Osteoblast (primary cell): ENCODE measurements around the gene SIRPG. TPM values are rescaled to one million over a fixed set of nuclear protein-coding genes. Genes with fewer than 3 reads are reported as not detected.

ENCODE experiments used
- DNase-seq: peaks from one replicate; pipeline ENCODE4 v3.0.0; 2011; ENCODE audit warnings: low spot score, mixed read lengths; ENCODE audit not compliant: insufficient read length; ENCODE audit errors: missing footprints
- H2AFZ ChIP-seq: 2 replicates; pipeline ENCODE4 v1.6.0; 2011; ENCODE audit warnings: mild to moderate bottlenecking, low read length
- H3K27ac ChIP-seq: 2 replicates; pipeline ENCODE4 v1.5.1; 2011; ENCODE audit warnings: mild to moderate bottlenecking, low read depth, low read length, moderate library complexity
- H3K27me3 ChIP-seq: 2 replicates; pipeline ENCODE4 v1.6.0; 2012; ENCODE audit warnings: mild to moderate bottlenecking, control low read depth, inconsistent platforms, low read length, moderate library complexity; ENCODE audit not compliant: insufficient read depth
- H3K36me3 ChIP-seq: 2 replicates; pipeline ENCODE4 v1.5.1; 2011; ENCODE audit warnings: mild to moderate bottlenecking, low read length, control low read depth, moderate library complexity; ENCODE audit not compliant: insufficient read depth
- H3K4me1 ChIP-seq: 2 replicates; pipeline ENCODE4 v1.5.1; 2011; ENCODE audit warnings: mild to moderate bottlenecking, low read length, control low read depth, moderate library complexity; ENCODE audit not compliant: insufficient read depth
- H3K4me2 ChIP-seq: 2 replicates; pipeline ENCODE4 v1.6.0; 2011; ENCODE audit warnings: mild to moderate bottlenecking, low read length; ENCODE audit not compliant: insufficient read depth
- H3K4me3 ChIP-seq: fragments of 200-600 bp; sonication (generic); 3 replicates; pipeline ENCODE4 v1.5.1; 2012; ENCODE audit warnings: mild to moderate bottlenecking, low read length, inconsistent platforms; ENCODE audit not compliant: insufficient read depth
- H3K79me2 ChIP-seq: 2 replicates; pipeline ENCODE4 v1.6.0; 2012; ENCODE audit warnings: mild to moderate bottlenecking, low read length, control low read depth, inconsistent platforms; ENCODE audit not compliant: insufficient read depth
- H3K9me3 ChIP-seq: 2 replicates; pipeline ENCODE4 v1.5.1; 2011; ENCODE audit warnings: low read depth, low read length, control low read depth
- H4K20me1 ChIP-seq: 2 replicates; pipeline ENCODE4 v1.6.0; 2012; ENCODE audit warnings: mild to moderate bottlenecking, low read length, control low read depth; ENCODE audit not compliant: insufficient read depth
- CTCF ChIP-seq: IDR thresholded peaks from 2 replicates; pipeline ENCODE4 v1.5.1; 2011; ENCODE audit warnings: mild to moderate bottlenecking, low read depth, low read length, moderate library complexity; ENCODE audit errors: extremely low read depth
- total RNA-seq: library from RNA; depleted of rRNA; stranded (reverse); fragments of >200 nt; gene quantifications from 2 replicates; pipeline ENCODE4 v1.2.3, GENCODE V29; 2012

The SIRPG gene
- total RNA-seq, 1 donor: not detected

GRCh38 chr20:1632178-1632577 is 25.4 kb downstream of the SIRPG start:
- Histone ChIP-seq H2AFZ (no peak overlapping the region), H3K27me3 (peaks cover 12% of the 10 kb centered on the region), H3K4me1 (no peaks in the 10 kb centered on the region), H3K4me2 (no peak overlapping the region), H3K4me3 (no peak overlapping the region), H3K79me2 (no peaks in the 10 kb centered on the region), H3K9me3 (no peaks in the 10 kb centered on the region), H3K27ac (no peak overlapping the region), H3K36me3 (no peaks in the 10 kb centered on the region), H4K20me1 (no peaks in the 10 kb centered on the region)
- TF ChIP-seq CTCF: no peak
- DNase-seq: no peak

GRCh38 chr20:1631309-1632151 is 26.0 kb downstream of the SIRPG start:
- no peak overlapping the region for H3K4me2 ChIP-seq

GRCh38 chr20:1630186-1630585 is 27.4 kb downstream of the SIRPG start:
- H4K20me1 ChIP-seq: no peaks in the 10 kb centered on the region
- H3K4me3 ChIP-seq: no peak overlapping the region
- H3K79me2 ChIP-seq: no peaks in the 10 kb centered on the region
- no peak overlapping the region for H2AFZ ChIP-seq
- H3K27ac ChIP-seq: no peak overlapping the region
- no peak for TF ChIP-seq CTCF
- H3K36me3 ChIP-seq: no peaks in the 10 kb centered on the region
- H3K4me1 ChIP-seq: no peaks in the 10 kb centered on the region
- H3K4me2 ChIP-seq: no peak overlapping the region
- no peak for DNase-seq
- H3K27me3 ChIP-seq: peaks cover 16% of the 10 kb centered on the region
- no peaks in the 10 kb centered on the region for H3K9me3 ChIP-seq

More at GRCh38 chr20:1631309-1632151, 26.0 kb downstream of the SIRPG start:
- H3K4me1 ChIP-seq: no peaks in the 10 kb centered on the region
- no peak overlapping the region for H3K27ac ChIP-seq
- H3K79me2 ChIP-seq: no peaks in the 10 kb centered on the region
- peak; percentile 17 for DNase-seq
- H3K36me3 ChIP-seq: no peaks in the 10 kb centered on the region
- H4K20me1 ChIP-seq: no peaks in the 10 kb centered on the region
- H3K27me3 ChIP-seq: peaks cover 12% of the 10 kb centered on the region
- no peak overlapping the region for H3K4me3 ChIP-seq
- no peak for TF ChIP-seq CTCF
- H3K9me3 ChIP-seq: no peaks in the 10 kb centered on the region
- no peak overlapping the region for H2AFZ ChIP-seq

GRCh38 chr20:1629321-1629720 is 28.3 kb downstream of the SIRPG start:
- Histone ChIP-seq H4K20me1 (no peaks in the 10 kb centered on the region), H2AFZ (no peak overlapping the region)
- TF ChIP-seq CTCF: no peak

More at GRCh38 chr20:1629321-1629720, 28.3 kb downstream of the SIRPG start:
- no peaks in the 10 kb centered on the region for H3K9me3 ChIP-seq
- no peaks in the 10 kb centered on the region for H3K36me3 ChIP-seq
- peaks cover 18% of the 10 kb centered on the region for H3K27me3 ChIP-seq
- no peak overlapping the region for H3K27ac ChIP-seq
- H3K4me1 ChIP-seq: no peaks in the 10 kb centered on the region
- H3K4me3 ChIP-seq: no peak overlapping the region
- no peaks in the 10 kb centered on the region for H3K79me2 ChIP-seq
- peak; percentile 0 for DNase-seq
- no peak overlapping the region for H3K4me2 ChIP-seq
